Muscle layer of duodenum (tissue), 2 donors: Measurements from ENCODE around the gene WDR38.

Experiments used
- H3K27ac ChIP-seq: one replicate; pipeline ENCODE4 v1.7.0; 2013; ENCODE audit warnings: mild to moderate bottlenecking, low read length
- H3K27me3 ChIP-seq: one replicate; pipeline ENCODE4 v1.7.0; 2013; ENCODE audit warnings: low read depth, mild to moderate bottlenecking, control low read depth, low read length
- H3K36me3 ChIP-seq, 2 donors: one replicate each; pipeline ENCODE4 v1.7.0; 2013; ENCODE audit warnings: low read length in 2 of 2, control low read depth in 1 of 2, mild to moderate bottlenecking in 1 of 2; ENCODE audit not compliant: insufficient read depth in 2 of 2, control insufficient read depth in 1 of 2
- H3K4me1 ChIP-seq, 2 donors: one replicate each; pipeline ENCODE4 v1.7.0; 2013; ENCODE audit warnings: low read length in 2 of 2, mild to moderate bottlenecking in 2 of 2, control low read depth in 1 of 2, moderate library complexity in 1 of 2; ENCODE audit not compliant: insufficient read depth in 2 of 2, control insufficient read depth in 1 of 2
- H3K4me3 ChIP-seq, 2 donors: one replicate each; pipeline ENCODE4 v1.7.0; 2013; ENCODE audit warnings: low read length in 2 of 2, low read depth in 1 of 2, mild to moderate bottlenecking in 1 of 2
- H3K9me3 ChIP-seq, 2 donors: one replicate each; pipeline ENCODE4 v1.7.0; 2013; ENCODE audit warnings: low read length in 2 of 2, control low read depth in 1 of 2, mild to moderate bottlenecking in 1 of 2; ENCODE audit not compliant: control insufficient read depth in 1 of 2
- donor health status: healthy.

The WDR38 gene

GRCh38 chr9:124887832-124888231 lies 34.6 kb downstream of the WDR38 start:
- H3K4me3 ChIP-seq: no peak overlapping the region
- H3K27ac ChIP-seq: no peak overlapping the region
- no peaks in the 10 kb centered on the region for H3K27me3 ChIP-seq
- H3K4me1 ChIP-seq: no peaks in the 10 kb centered on the region
- no peaks in the 10 kb centered on the region for H3K9me3 ChIP-seq
- peaks cover 44 to 69% of the 10 kb centered on the region in 2 donors for H3K36me3 ChIP-seq

- H3K27ac ChIP-seq: no peak overlapping the region
- H3K9me3 ChIP-seq: no peaks in the 10 kb centered on the region
- H3K36me3 ChIP-seq: peaks cover 48 to 78% of the 10 kb centered on the region in 2 donors
Measured at GRCh38 chr9:124889006-124889405, 35.7 kb downstream of the WDR38 start.

DNA sequence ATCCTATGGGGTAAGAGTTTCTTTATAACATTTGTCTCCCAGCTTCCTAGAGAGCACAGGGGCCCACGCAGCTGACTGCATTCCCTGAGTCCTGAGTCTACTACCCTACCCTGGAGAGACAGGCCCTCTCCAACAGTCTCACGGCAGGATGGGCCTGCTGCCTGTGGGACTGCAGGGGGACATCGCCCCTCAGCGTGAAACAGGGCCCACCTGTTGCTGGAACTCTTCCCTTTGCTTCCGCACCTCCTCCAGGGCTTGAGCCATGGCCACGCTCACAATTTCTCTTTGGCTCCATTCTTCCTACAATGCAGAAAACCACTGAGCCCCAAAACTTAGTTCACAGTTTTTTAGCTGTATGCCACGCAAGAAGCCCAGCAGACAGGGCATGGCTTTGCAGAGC lies 36.9 kb downstream of the WDR38 start:
- Histone ChIP-seq H3K27ac (no peak overlapping the region), H3K4me3 (no peak overlapping the region), H3K36me3 (peaks cover 44 to 69% of the 10 kb centered on the region in 2 donors), H3K9me3 (no peaks in the 10 kb centered on the region), H3K27me3 (no peaks in the 10 kb centered on the region), H3K4me1 (no peaks in the 10 kb centered on the region)

More at GRCh38 chr9:124889006-124889405, 35.7 kb downstream of the WDR38 start:
- no peaks in the 10 kb centered on the region for H3K4me1 ChIP-seq
- no peak overlapping the region for H3K4me3 ChIP-seq
- H3K27me3 ChIP-seq: no peaks in the 10 kb centered on the region

DNA sequence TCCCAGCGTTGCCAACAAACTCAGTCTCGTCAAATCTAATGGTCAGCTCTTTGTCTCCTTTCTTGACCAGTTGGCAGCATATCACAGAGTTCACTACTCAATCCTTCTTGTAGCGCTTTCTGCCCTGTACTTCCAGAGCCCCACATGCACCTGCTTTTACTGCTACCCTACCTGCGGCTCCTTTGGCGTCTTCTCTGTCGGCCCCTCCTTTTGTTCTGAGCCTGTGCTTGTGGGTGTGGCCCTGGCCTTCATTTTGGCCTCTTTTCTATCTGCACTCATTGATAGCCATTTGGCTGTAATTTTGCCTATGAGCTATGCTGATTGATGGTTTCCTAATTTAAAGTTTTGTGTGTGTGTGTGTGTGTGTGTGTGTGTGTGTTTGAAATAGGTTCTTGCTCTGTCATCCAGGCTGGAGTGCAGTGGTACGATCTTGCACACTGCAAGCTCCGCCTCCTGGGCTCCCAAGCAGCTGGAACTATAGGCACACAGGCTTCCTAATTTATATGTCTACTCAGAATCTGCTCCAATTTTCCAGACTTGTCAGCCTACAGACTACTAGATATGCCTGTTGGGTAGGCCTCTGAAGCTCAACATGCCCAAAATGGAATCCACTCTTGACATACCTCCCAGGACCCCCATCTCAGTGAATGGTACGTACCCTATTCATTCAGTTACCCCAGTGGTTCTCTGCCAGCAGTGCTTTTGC lies 40.9 kb downstream of the WDR38 start:
- Histone ChIP-seq H3K27ac (no peak overlapping the region), H3K36me3 (peaks cover 35 to 58% of the 10 kb centered on the region in 2 donors), H3K4me3 (no peak overlapping the region), H3K4me1 (no peaks in the 10 kb centered on the region), H3K27me3 (no peaks in the 10 kb centered on the region), H3K9me3 (no peaks in the 10 kb centered on the region)

DNA sequence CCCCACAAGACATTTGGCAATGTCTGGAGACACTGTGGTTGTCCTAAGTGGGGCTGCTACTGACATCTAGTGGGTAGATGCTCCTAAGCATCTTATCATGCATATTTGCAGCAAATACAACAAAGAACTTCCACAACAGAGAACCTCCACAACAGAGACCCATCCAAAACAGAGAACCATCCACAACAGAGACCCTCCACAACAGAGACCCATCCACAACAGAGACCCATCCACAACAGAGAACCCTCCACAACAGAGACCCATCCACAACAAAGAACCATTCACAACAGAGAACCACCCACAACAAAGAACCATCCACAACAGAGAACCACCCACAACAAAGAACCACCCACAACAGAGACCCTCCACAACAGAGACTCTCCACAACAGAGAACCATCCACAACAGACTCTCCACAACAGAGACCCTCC lies 41.5 kb downstream of the WDR38 start:
- H3K27ac ChIP-seq: no peak overlapping the region

DNA sequence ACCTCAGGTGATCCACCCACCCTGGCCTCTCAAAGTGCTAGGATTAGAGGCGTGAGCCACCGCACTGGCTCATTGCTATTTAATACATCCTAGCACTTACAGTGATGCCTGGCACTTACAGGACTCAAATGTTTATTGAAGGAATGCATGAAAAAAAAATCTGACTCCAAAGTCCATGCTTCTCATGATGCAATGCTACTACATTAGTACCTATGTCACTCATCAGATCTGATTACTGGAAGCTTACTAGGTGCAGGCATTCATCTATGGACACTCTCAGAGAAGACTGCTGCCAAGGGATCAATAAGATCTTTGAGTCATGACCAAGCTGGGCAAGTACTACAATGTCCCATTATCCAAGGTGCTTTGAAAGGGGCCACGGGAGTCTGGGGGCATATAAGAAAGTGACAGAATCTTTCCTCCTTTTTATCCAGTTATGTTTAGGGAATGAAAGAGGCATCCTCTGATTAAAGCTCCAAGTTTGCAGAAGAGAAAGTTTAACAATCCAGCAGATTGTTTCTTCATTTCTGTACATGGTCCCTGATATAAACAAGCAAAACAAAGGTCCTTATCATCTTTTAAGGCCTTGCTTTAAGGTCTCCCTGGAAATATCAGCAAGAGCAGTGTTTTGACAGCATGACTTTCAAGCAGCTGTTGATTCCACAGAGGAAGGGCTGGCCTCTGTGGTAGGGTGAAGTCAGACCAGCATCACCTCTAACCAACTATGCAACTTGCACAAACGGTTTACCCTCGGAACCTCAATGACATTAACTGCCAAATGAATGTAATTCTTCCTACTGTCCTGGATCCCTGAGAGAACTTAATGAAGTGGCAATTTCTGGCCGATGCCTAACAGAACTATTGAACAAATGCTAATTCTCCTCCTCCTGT lies 44.6 kb downstream of the WDR38 start:
- H3K27me3 ChIP-seq: no peaks in the 10 kb centered on the region
- peaks cover 27 to 55% of the 10 kb centered on the region in 2 donors for H3K36me3 ChIP-seq
- no peak overlapping the region for H3K27ac ChIP-seq
- no peaks in the 10 kb centered on the region for H3K9me3 ChIP-seq
- no peaks in the 10 kb centered on the region for H3K4me1 ChIP-seq
- H3K4me3 ChIP-seq: no peak overlapping the region

More for the DNA sequence above, 41.5 kb downstream of the WDR38 start:
- H3K36me3 ChIP-seq: peaks cover 35 to 58% of the 10 kb centered on the region in 2 donors
- H3K27me3 ChIP-seq: no peaks in the 10 kb centered on the region
- H3K4me3 ChIP-seq: no peak overlapping the region
- H3K4me1 ChIP-seq: no peaks in the 10 kb centered on the region
- no peaks in the 10 kb centered on the region for H3K9me3 ChIP-seq

DNA sequence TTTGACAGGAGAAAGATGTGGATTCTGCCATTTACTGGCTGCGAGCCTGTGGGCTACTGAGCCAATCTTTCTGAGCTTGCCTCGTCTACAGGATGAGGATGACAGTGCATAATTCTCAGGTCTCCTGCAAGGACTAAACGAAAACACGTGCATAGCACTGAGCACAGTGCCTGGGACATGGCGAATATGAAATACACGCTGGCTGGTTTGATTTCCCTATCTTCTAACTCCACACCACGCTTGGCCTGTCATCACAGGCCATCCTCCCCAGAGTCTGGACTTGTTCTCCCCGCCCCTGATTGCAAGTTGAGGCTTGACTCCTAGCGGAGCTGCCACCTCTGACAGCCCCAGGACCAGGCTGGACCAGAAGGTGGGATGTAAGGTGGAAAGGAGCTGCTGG lies 46.6 kb downstream of the WDR38 start:
- H3K9me3 ChIP-seq: no peaks in the 10 kb centered on the region
- no peaks in the 10 kb centered on the region for H3K4me1 ChIP-seq
- peaks cover 22 to 45% of the 10 kb centered on the region in 2 donors for H3K36me3 ChIP-seq
- H3K27me3 ChIP-seq: no peaks in the 10 kb centered on the region
- H3K4me3 ChIP-seq: no peak overlapping the region
- H3K27ac ChIP-seq: no peak overlapping the region

GRCh38 chr9:124906966-124907365 lies 53.7 kb downstream of the WDR38 start:
- Histone ChIP-seq H3K36me3 (peaks cover 22 to 28% of the 10 kb centered on the region in 2 donors), H3K27ac (no peak overlapping the region), H3K4me1 (no peaks in the 10 kb centered on the region), H3K27me3 (no peaks in the 10 kb centered on the region), H3K4me3 (no peak overlapping the region), H3K9me3 (no peaks in the 10 kb centered on the region)
